Kidney tubule cell (primary cell): ENCODE data around the gene ARRB1.
A peak's percentile ranks its signal among the peaks of the same experiment; 100 is the strongest.
"Not testable (repeated sequence)": the region's sequence is repeated elsewhere in the genome, so short reads cannot be mapped to it uniquely, and the experiment has no call there.

Experiments
- DNase-seq: peaks from one replicate; pipeline ENCODE4 v3.0.0-alpha.2; 2018; ENCODE audit warnings: low spot score

The ARRB1 gene

DNA sequence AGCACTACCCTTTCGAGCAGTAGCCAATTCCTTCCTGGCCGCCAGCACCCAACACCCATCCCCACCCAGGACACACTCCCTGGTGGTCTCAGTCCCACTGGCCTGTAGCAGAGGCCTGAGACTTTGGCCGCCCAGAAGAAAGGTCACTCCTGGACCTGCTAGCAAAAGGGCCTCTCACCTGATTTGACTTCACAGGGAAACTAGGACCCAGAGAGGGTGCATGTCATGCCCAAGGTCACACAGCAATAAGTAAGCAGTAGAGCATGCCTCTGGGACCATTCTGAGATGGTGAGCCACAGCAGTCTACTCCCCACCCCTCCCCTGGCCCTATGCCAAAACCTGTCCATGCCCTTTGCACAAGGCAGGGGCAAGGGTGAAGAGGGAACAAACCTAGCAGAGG lies 7.3 kb downstream of the ARRB1 start:
- no peak for DNase-seq

DNA sequence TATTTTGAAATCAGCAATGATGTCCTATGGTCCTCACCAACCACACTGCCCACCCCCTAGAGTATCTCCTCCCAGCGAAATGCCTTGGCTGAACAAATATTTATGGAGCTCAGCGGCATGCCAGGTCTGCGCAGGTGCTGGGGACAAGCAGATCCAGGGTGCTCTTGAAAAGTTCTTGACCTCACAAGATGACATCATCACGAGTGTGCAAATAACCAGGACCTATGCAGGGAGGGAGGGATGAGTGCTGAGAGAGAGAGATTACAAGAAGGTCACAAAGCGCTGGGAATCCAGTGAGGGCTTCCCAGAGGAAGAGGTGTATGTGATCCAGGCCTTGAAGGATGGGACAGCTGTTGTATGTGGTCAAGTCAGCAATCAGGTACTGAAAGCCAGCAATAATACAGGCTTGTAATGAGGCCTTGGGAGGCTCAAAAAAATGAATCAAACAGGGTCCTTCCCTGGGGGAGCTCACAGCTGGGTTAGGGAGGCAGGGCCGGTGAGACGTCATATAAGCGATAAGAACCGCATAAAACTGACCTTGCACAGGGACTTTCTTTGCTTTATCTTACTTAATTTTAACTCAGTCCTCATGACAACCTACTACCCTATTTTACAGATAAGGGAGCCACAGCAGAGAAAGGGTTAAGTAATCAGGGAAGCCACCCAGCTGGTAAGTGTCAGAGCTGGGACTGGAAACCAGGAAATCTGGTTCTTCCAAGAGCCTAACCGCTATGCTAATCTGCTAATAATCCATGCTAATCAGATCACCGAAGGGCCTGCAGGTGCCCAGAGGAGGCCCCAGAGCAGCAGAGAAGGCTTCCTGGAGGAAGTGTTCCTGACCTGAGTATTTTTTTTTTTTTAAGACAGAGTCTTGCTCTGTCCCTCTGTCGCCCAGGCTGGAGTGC lies 8.2 kb downstream of the ARRB1 start:
- DNase-seq, result peak; percentile 39

- DNase-seq, result no peak
These were observed 9.1 kb downstream of the ARRB1 start for GRCh38 chr11:75342231-75342918.

GRCh38 chr11:75341612-75342011 lies 9.8 kb downstream of the ARRB1 start:
- no peak for DNase-seq

GRCh38 chr11:75339685-75340409 lies 11.6 kb downstream of the ARRB1 start:
- DNase-seq, result no peak

GRCh38 chr11:75338516-75339208 lies 12.8 kb downstream of the ARRB1 start:
- DNase-seq, result peak; percentile 55

DNA sequence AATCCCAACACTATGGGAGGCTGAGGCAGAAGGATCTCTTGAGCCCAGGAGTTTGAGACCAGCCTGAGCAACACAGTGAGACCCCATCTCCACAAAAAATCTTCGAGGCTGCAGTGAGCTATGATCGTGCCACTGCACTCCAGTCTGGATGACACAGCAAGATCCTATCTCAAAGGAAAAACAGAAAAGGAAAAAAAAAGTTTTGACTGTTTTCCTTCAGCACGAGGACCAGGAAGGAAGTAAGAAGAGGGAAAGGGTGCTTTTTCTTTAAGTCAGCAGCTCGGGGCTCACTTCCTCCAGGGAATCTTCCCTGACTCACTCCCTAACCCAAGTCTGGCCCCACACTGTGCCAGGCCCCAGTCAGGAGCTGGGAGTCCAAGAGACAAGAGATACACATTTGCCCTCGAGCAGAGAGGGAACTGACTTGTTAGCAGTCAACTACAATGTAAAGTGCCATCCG lies 14.2 kb downstream of the ARRB1 start:
- DNase-seq, result peak; percentile 79

DNA sequence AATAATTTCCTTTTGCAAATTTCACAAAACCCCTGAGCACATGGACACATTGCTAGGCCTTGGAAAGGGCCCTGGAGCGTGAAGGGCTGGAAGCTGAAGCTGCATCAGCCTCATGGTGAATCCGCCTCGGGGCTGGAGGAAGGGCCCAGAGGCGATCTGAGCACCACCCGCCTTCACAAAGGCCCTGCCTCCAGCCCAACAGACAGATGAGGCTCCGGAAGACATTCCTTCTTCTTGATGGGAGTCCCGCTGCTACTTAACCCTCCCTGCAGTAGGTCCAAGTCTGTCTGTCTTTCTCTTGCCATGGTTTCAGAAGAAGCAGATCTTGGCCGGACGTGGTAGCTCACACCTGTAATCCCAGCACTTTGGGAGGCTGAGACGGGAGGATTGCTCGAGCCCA lies 16.5 kb downstream of the ARRB1 start:
- no peak for DNase-seq

GRCh38 chr11:75334402-75334891 lies 17.0 kb downstream of the ARRB1 start:
- DNase-seq, result no peak

DNA sequence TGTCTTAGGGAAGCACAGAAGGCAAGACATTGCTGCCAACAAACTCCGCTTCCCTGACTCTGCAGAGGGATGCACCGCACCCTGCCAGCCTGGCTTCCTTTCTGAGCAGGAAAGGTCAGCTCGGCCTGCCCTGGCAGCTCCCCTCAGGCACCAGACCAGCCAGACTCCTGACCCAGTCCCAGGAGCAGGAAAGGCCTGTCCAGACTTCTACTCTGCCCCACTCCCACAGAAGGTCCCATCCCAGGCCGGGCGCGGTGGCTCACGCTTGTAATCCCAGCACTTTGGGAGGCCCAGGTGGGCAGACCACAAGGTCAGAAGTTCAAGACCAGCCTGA lies 17.7 kb downstream of the ARRB1 start:
- DNase-seq, result no peak

DNA sequence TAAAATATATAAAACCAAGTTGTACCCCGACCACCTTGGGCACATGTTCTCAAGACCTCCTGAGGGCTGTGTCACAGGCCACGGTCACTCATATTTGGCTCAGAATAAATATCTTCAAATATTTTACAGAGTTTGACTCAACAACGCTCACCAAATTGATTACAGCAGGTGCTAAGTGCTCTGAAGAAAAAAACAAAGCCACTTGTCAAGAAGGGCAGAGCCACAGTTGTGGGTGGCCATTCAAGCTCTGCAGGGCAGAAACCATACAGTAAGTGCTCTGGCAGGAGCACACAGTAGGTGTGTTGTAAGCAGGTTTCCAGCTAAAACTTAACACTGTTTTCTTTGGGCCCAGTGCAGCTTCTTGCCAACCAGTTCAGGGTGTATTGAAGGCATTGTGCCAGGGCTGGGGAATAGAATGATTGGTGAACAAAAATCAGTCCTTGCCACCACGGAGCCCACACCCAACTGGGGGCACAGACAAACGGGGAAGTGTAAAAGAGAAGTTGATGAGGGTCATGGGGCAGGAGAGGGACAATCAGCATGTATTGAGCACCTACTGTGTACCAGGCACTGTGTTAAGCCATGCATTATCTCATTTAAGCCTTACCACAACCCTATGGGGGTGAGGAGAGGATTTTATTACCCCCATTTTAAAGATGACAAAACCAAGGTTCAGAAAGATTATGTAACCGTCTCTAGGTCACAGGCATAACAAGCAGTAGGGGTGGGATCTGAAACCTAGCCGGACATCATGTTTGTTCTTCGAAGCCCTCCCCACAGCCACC lies 18.2 kb downstream of the ARRB1 start:
- no peak for DNase-seq

GRCh38 chr11:75331761-75332160 lies 19.7 kb downstream of the ARRB1 start:
- DNase-seq, result not testable (repeated sequence)

GRCh38 chr11:75331304-75331703 lies 20.2 kb downstream of the ARRB1 start:
- not testable (repeated sequence) for DNase-seq

DNA sequence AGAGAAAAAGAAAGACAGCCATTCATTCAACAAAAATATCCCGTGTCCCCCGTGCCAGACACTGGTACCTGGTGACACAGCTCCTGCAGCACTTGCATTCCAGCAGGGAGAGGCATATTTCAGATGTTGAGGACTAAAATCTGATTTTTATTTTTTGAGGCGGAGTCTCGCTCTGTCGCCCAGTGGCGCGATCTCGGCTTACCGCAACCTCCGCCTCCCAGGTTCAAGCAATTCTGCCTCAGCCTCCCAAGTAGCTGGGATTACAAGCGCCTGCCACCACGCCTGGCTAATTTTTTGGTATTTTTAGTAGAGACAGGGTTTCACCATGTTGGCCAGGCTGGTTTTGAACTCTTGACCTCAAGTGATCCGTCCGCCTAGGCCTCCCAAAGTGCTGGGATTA lies 20.6 kb downstream of the ARRB1 start:
- DNase-seq, result not testable (repeated sequence)

- DNase-seq, result no peak
These were observed 21.2 kb downstream of the ARRB1 start for GRCh38 chr11:75330291-75330690.

GRCh38 chr11:75328426-75329277 lies 22.8 kb downstream of the ARRB1 start:
- peak; percentile 83 for DNase-seq

GRCh38 chr11:75326439-75326810 lies 25.0 kb downstream of the ARRB1 start:
- DNase-seq, result no peak

DNA sequence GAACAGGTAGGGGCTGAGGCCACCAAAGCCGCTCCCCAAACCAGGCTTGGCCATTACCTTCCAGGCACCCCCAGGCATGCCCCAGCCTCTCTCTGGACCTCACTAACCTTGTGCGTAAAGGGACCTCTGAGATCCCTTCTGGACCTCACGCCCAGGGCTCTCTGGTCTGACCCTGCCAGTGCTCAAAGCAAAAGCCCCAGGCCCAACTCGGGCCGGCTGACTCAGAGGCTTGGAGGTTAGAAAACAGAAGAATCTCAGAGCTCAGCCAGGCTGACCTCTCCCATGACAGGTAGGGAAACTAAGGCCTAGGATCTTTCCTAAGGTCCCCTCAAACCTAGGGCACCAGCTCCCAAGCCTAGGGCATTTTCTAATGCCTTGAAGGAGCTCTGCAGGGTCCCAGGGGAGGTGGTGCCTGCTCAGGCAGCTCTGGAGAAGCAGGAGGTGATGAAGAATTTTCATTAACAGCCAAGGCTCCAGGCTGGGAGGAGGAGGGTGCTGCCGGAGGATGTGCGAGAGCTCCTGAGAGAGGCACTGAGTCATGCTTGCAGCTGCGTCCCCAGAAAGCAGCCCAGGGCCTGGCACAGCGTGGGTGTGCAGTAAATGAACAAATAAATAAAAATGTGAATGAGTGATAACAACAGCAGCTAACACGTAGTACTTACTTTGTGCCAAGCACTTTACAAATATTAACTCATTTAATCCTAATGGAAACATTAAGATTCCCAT lies 25.6 kb downstream of the ARRB1 start:
- peak; percentile 72 for DNase-seq

- no peak for DNase-seq
These were observed 26.7 kb downstream of the ARRB1 start for GRCh38 chr11:75324740-75325139.
